ENCODE data around the gene RNGTT.

DNA sequence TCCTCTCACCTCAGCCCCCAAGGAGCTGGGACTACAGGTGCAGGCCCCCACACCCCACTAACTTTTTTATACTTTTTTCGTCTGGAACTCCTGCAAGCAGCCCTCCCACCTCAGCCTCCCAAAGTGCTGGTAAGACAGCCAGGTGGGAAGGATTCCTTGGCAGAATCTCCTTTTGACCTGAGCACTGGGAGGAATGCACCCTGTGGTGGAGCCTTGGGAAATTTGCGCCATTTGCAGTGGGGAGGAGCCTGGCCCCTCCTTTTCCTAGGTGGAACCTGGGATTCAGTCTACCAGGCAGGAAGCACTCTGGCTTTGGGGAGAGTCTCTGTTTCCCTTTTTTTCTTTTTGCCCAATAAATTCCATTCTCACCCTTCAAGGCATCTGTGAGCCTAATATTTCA, 2.3 kb upstream of the RNGTT start:
- no peak for TF ChIP-seq POLR2A (IDR thresholded peaks at IDR 0.05)
- TF ChIP-seq, protein P1, sequence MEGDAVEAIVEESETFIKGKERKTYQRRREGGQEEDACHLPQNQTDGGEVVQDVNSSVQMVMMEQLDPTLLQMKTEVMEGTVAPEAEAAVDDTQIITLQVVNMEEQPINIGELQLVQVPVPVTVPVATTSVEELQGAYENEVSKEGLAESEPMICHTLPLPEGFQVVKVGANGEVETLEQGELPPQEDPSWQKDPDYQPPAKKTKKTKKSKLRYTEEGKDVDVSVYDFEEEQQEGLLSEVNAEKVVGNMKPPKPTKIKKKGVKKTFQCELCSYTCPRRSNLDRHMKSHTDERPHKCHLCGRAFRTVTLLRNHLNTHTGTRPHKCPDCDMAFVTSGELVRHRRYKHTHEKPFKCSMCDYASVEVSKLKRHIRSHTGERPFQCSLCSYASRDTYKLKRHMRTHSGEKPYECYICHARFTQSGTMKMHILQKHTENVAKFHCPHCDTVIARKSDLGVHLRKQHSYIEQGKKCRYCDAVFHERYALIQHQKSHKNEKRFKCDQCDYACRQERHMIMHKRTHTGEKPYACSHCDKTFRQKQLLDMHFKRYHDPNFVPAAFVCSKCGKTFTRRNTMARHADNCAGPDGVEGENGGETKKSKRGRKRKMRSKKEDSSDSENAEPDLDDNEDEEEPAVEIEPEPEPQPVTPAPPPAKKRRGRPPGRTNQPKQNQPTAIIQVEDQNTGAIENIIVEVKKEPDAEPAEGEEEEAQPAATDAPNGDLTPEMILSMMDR (IDR thresholded peaks at IDR 0.05), result no peak

Measured in vagina (tissue), 2 donors.